SK-N-SH treated with all-trans-retinoic acid at 6 μM for 48 hours (cell line): ENCODE data around the gene STAG1.
"Not testable (repeated sequence)": the region's sequence is repeated elsewhere in the genome, so short reads cannot be mapped to it uniquely, and the experiment has no call there.

Experiments
- ARNTL ChIP-seq: fragments of 450-650 bp; formaldehyde crosslinking; IDR thresholded peaks from 2 replicates; pipeline ENCODE4 v1.5.0; 2020; ENCODE audit warnings: low read depth, mild to moderate bottlenecking, moderate library complexity, borderline replicate concordance
- CSDC2 ChIP-seq: fragments of 250-450 bp; sonication (Bioruptor Pico); IDR thresholded peaks from 2 replicates; pipeline ENCODE4 v1.5.0; 2020; ENCODE audit warnings: mild to moderate bottlenecking, moderate library complexity
- GLIS3 ChIP-seq: fragments of 250-450 bp; sonication (Bioruptor Pico); IDR thresholded peaks from 2 replicates; pipeline ENCODE4 v1.5.0; 2020; ENCODE audit warnings: mild to moderate bottlenecking, moderate library complexity
- OSR1 ChIP-seq: fragments of 250-450 bp; sonication (Bioruptor Pico); IDR thresholded peaks from 2 replicates; pipeline ENCODE4 v1.8.0; 2022; ENCODE audit warnings: moderate library complexity, mild to moderate bottlenecking, inconsistent platforms
- ZC3H10 ChIP-seq: fragments of 250-450 bp; sonication (Bioruptor Pico); IDR thresholded peaks from 2 replicates; pipeline ENCODE4 v1.5.1; 2021; ENCODE audit warnings: mild to moderate bottlenecking, moderate library complexity
- ZFP30 ChIP-seq: fragments of 450-650 bp; formaldehyde crosslinking; IDR thresholded peaks from 2 replicates; pipeline ENCODE4 v1.5.0; 2022; ENCODE audit warnings: mild to moderate bottlenecking, moderate library complexity
- ZNF565 ChIP-seq: fragments of 450-650 bp; formaldehyde crosslinking; conservative IDR thresholded peaks from 2 replicates; pipeline ENCODE4 v1.5.0; 2020; ENCODE audit warnings: low read depth, mild to moderate bottlenecking, moderate library complexity
- ZNF8 ChIP-seq: fragments of 450-650 bp; formaldehyde crosslinking; IDR thresholded peaks from 2 replicates; pipeline ENCODE4 v1.5.0; 2020; ENCODE audit warnings: mild to moderate bottlenecking, moderate library complexity
- TF ChIP-seq, protein P1 (sequence below): fragments of 250-450 bp; sonication (Bioruptor Pico); IDR thresholded peaks from 2 replicates; pipeline ENCODE4 v1.8.0; 2020; ENCODE audit warnings: mild to moderate bottlenecking, moderate library complexity, borderline replicate concordance

DNA sequence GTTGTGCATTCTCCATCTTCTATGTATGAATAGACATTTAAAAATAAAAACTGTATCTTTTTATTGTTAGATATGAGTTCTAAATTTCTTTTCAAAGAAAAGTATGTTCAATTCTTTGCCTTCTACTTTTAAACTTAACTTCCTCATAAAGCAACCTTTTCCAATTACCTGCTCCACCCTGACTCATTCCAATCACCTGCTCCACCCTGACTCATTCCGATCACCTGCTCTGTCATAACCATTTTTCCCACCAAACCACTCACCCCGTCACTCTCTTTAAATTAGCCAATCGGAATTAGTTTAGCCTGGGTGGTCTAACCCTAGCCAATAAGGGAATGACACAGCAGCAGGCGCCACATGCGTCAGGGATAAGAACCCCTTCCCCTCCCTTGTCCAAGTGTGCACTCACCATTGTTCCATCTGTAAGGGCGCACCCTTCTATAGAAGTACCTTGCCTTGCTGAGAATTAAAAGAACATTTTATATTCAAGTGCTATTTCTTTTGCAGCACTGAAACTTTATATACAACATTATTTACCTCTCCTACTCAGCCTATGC lies 134.1 kb downstream of the STAG1 start:
- TF ChIP-seq, protein P1, sequence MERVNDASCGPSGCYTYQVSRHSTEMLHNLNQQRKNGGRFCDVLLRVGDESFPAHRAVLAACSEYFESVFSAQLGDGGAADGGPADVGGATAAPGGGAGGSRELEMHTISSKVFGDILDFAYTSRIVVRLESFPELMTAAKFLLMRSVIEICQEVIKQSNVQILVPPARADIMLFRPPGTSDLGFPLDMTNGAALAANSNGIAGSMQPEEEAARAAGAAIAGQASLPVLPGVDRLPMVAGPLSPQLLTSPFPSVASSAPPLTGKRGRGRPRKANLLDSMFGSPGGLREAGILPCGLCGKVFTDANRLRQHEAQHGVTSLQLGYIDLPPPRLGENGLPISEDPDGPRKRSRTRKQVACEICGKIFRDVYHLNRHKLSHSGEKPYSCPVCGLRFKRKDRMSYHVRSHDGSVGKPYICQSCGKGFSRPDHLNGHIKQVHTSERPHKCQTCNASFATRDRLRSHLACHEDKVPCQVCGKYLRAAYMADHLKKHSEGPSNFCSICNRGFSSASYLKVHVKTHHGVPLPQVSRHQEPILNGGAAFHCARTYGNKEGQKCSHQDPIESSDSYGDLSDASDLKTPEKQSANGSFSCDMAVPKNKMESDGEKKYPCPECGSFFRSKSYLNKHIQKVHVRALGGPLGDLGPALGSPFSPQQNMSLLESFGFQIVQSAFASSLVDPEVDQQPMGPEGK (CRISPR knock-in tag) = not testable (repeated sequence)
- not testable (repeated sequence) for TF ChIP-seq OSR1; GLIS3 (CRISPR knock-in tag); CSDC2 (CRISPR knock-in tag); ZC3H10 (CRISPR knock-in tag); ARNTL; ZNF565 (CRISPR knock-in tag); ZNF8; ZFP30 (CRISPR knock-in tag)
